UCSD-AML1 (cell line): Measurements from ENCODE around the gene AP3S2.
"Not testable (repeated sequence)": the region's sequence is repeated elsewhere in the genome, so short reads cannot be mapped to it uniquely, and the experiment has no call there.

ENCODE experiments used
- DNase-seq: peaks from one replicate; lab custom pipeline; 2025; ENCODE audit not compliant: unreplicated experiment; lab: John Stamatoyannopoulos, UW

AP3S2 gene

GRCh38 chr15:89869490-89869889 is 24.3 kb downstream of the AP3S2 start:
- DNase-seq = not testable (repeated sequence)

- DNase-seq = no peak
Observed at GRCh38 chr15:89864958-89865739, 28.6 kb downstream of the AP3S2 start.

- no peak for DNase-seq
Observed at GRCh38 chr15:89863918-89864317, 29.9 kb downstream of the AP3S2 start.

- no peak for DNase-seq
Observed at GRCh38 chr15:89860891-89861290, 32.9 kb downstream of the AP3S2 start.

GRCh38 chr15:89860431-89860830 is 33.4 kb downstream of the AP3S2 start:
- no peak for DNase-seq

- no peak for DNase-seq
Observed at GRCh38 chr15:89858661-89859458, 34.9 kb downstream of the AP3S2 start.

GRCh38 chr15:89857673-89858072 is 36.1 kb downstream of the AP3S2 start:
- DNase-seq = no peak

GRCh38 chr15:89855948-89856347 is 37.8 kb downstream of the AP3S2 start:
- DNase-seq = no peak

- not testable (repeated sequence) for DNase-seq
Observed at GRCh38 chr15:89854863-89855262, 38.9 kb downstream of the AP3S2 start.

- DNase-seq = no peak
Observed at GRCh38 chr15:89852342-89852995, 41.3 kb downstream of the AP3S2 start.

GRCh38 chr15:89851673-89852341 is 42.0 kb downstream of the AP3S2 start:
- no peak for DNase-seq

GRCh38 chr15:89848970-89849292 is 44.9 kb downstream of the AP3S2 start:
- no peak for DNase-seq

- no peak for DNase-seq
Observed at GRCh38 chr15:89847101-89847500, 46.7 kb downstream of the AP3S2 start.

GRCh38 chr15:89845305-89845893 is 48.4 kb downstream of the AP3S2 start:
- DNase-seq = no peak

GRCh38 chr15:89841962-89842361 is 51.8 kb downstream of the AP3S2 start:
- no peak for DNase-seq

GRCh38 chr15:89841306-89841705 is 52.5 kb downstream of the AP3S2 start:
- DNase-seq = no peak

GRCh38 chr15:89839167-89839810 is 54.5 kb downstream of the AP3S2 start:
- DNase-seq = no peak

GRCh38 chr15:89837830-89838178 is 56.0 kb downstream of the AP3S2 start:
- DNase-seq = no peak

- no peak for DNase-seq
Observed at GRCh38 chr15:89837134-89837829, 56.5 kb downstream of the AP3S2 start.
